GM19238 (cell line): ENCODE measurements around the gene MED13L.

Experiments
- DNase-seq: peaks from one replicate; pipeline ENCODE4 v3.0.0; 2011; ENCODE audit warnings: low spot score; ENCODE audit not compliant: insufficient read length

MED13L gene

GRCh38 chr12:116155383-116155782 is 122.1 kb downstream of the MED13L start:
- DNase-seq = no peak

GRCh38 chr12:116153983-116154382 is 123.5 kb downstream of the MED13L start:
- DNase-seq = no peak

GRCh38 chr12:116153113-116153512 is 124.4 kb downstream of the MED13L start:
- DNase-seq = no peak

GRCh38 chr12:116152268-116152667 is 125.2 kb downstream of the MED13L start:
- DNase-seq = no peak

GRCh38 chr12:116150452-116150851 is 127.0 kb downstream of the MED13L start:
- DNase-seq = no peak

DNA sequence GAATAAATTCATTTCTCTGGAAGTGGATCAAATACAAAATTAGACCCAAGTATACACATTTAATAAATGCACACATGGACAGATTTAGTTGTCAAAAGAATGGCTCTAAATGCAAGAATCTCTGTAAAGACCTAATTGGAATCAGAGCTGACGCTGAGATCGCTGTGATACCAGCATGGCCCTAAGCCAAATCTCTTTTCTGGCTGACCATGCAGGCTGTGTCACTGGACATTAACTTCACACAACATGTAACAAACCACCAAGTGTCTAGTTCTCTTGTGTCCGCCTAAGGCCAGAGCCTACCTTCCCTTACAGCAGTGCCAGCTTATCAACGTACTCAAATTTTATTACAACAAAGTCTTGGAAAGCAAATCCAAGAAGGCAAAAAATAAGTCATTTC is 127.5 kb downstream of the MED13L start:
- DNase-seq = no peak

GRCh38 chr12:116148844-116149243 is 128.6 kb downstream of the MED13L start:
- no peak for DNase-seq

GRCh38 chr12:116146386-116146785 is 131.1 kb downstream of the MED13L start:
- DNase-seq = no peak

DNA sequence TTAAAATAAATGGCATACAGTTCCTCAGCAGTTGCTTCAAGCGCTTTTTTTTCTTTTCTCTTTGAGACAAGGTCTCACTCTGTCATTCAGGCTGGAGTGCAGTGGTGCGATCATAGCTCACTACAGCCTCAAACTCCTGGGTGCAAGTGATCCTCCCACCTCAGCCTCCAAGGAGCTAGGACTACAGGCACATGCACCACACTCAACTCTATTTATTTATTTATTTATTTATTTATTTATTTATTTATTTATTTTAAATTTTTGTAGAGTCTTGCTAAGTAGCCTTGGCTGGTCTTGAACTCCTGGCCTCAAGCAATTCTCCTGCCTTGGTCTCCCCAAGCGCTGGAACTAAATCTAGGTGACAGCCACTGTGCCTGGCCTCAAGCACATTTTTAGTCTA is 132.0 kb downstream of the MED13L start:
- no peak for DNase-seq

- DNase-seq = no peak
These were observed 133.1 kb downstream of the MED13L start for GRCh38 chr12:116144384-116144783.

GRCh38 chr12:116143909-116144308 is 133.6 kb downstream of the MED13L start:
- DNase-seq = no peak

DNA sequence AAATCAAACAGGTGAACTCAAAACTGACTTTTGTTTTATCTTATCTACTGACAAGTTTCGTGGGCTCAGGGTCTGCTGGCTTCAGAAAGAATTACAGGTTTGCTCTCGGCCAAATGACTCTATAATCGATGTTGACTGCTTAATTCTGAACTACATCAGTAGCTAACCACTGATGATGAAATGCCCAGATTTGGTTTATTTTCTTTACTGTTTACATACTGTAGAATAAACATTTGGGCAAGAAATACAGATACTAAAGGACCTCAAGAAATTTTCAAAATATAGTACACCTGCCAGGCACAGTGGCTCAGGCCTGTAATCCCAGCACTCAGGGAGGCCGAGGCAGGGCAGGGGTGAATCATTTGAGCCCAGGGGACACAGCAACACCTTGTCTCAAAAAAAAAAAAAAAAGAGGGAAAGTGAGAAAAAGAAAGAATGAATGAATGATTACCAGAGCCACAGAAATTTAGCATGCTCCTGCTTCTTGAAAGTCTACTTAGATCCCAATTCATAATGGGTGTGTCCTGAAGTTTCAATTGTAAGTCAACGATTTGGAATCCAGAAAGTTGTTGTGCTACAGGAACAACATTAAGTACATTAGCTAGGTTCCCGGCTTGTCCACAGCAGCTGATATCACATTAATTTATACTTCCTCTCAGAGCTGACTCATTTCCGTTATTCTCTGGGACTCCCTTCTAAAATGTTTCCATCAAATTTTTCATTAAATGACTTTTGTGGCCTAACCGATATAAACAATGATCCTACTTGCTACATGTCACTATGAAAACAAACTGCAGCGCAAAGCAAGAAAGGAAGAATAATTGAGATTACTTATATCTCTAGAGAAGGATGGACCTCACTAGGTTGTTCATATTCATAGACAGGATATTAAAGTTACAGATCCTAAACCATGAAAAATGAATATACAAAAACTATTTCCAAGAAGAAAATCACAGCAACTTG is 134.3 kb downstream of the MED13L start:
- DNase-seq = no peak

DNA sequence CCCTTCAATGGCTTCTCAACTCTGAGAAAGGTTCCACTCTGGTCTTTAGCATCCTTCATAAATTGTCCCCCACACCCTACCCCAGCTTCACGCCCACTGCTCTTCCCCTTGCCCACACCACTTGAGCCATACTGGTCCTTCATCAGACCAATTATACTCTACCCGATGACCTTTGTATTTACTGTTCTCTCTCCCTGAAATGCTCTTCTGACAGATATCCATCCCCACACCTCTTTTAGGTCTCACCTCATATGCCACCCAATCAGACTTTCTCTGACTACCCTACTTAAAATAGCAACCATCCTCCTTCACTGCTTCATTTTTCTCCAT is 135.7 kb downstream of the MED13L start:
- no peak for DNase-seq

- no peak for DNase-seq
These were observed 136.2 kb downstream of the MED13L start for GRCh38 chr12:116141110-116141832.

- DNase-seq = no peak
These were observed 137.0 kb downstream of the MED13L start for GRCh38 chr12:116140529-116140928.

GRCh38 chr12:116138781-116139180 is 138.7 kb downstream of the MED13L start:
- DNase-seq = no peak

DNA sequence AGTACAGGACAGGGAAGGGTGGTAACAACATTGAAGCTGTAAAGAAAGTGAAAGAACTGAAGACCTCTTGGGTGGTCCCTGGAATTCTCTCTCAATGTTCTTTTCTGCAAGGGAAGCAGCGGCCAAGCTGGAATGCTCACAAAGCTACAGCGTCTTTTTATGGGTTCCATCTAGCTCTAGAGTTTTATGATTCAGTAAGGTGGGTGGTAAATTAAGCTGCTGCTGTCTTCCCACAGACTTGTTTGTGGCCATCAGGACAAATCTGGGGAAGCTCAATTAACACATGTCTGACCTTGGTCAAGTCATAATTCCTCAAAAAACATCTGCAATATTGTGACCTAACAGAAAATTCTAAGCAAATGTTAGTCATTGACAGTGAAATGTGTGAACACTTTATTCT is 139.1 kb downstream of the MED13L start:
- DNase-seq = no peak

DNA sequence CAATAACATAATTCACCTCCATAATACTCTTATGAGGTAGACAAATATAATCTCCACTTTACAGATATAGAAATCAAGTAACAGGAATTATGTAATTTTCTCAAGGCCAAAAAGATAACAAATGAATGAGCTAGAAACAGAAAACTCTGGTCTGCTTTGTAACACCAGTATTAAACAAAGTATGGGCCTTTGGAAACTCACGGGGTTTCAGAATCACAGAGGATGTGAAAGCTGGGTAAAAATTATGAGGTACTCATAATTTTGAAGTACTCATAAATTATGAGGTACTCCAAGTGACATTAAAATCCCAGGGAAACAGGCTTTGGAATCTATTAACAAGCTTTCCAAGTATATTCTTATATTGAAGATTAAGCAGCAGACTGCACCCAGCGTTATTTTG is 140.2 kb downstream of the MED13L start:
- DNase-seq = no peak

DNA sequence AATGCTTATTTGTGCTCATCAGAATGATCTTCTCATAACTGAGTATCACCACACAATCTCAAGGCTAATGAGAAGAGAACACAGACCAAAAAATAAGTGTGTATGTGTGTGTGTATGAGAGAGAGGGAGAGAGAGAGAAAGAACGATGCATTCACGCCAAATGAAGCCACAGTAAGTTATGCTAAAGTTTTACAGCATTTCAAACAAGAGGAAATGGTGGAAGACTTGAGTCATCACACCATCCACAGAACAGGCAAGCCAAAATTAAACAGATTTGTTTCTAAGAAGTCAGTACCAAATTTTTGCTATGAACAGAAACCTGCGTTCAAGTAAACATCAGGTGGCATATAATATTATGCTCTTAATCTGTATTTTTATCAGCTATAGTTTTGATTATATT is 141.2 kb downstream of the MED13L start:
- DNase-seq = no peak

DNA sequence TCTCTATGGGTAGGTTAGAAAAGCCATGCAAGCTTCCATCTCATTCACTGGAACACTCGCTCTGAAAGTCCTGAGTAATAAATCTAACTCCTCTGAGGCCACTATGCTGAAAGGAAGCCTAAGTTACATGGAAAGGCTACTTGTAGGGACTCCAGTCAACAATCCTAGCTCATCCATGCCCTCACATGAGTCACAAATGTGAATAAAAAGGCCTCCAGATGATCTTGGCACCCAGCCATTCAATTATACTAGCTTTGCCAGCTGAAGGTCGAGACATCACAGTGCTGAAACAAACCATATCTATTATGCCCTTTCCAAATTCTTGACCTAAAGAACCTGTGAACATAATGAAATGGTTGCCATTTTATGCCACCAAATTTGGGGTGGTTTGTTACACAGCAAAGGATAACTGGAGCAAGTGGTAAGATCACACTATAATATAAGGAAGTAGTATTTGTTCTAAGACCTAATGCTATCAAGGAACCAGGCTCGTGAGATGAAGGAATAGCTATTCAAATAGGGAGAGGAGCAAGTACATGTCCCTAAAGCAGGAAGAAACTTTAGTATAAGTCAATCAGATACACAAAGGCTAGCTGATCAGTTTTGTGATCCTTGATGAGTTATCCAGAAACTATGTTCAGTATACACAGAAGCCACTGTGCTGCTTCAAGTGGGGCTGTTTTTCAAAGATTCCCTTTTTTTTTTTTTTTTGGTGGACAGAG is 142.1 kb downstream of the MED13L start:
- DNase-seq = no peak

GRCh38 chr12:116133636-116134214 is 143.8 kb downstream of the MED13L start:
- DNase-seq = no peak

DNA sequence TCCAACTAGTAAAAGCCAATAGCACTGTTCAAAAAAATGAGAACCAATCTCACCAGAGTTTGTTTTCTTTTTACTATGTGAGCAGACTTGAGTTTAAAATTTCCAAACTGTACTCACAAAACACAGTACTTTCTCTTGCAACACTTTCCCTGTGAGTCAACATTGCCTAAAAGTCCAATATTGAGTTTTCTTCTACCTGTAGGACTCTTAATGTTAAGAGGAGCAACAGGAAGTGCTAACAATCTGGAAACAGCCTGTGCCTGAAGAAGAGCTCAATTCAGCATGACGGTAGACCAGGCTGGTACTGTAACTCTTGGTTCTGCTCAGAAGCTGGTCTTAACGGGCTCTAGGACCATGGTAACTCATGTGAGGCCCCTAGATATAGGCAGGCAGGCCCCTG is 144.3 kb downstream of the MED13L start:
- no peak for DNase-seq
